ENCODE measurements around the gene DNAH6. TPM values are rescaled to one million over a fixed set of nuclear protein-coding genes. Genes with fewer than 3 reads are reported as not detected.

DNAH6 gene
- total and polyA plus RNA-seq, 9 of the 15 experiments (the other 6 are each of a cell fraction or from before 2014, with no cell fraction given): 0.01 to 0.04 (median 0.01) TPM; not detected in 5

DNA sequence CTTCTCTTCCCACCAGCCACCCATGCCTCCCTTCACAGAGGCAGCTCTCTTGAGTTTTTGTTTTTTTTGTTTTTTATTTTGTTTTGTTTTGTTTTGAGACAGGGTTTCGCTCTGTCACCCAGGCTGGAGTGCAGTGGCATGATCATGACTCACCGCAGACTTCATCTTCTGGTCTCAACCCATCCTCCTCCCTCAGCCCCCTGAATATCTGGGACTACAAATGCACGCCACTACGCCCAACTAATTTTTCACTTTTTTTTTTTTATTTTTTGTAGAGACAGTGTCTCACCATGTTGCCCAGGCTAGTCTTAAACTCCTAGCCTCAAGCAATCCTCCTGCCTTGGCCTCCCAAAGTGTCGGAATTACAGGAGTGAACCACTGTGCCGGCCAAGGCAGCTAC is 203.1 kb downstream of the DNAH6 start:
- Histone ChIP-seq H3K79me2 (ENCODE audit: control insufficient read depth, insufficient read depth, low read length) (no peaks in the 10 kb centered on the region), H3K27ac (ENCODE audit: extremely low read depth, low read depth, low read length) (no peak overlapping the region), H2AFZ (ENCODE audit: low read depth, low read length) (peak overlapping the region; percentile 17; the same call in 1 of the 2 replicates), H3K4me2 (ENCODE audit: insufficient read depth, low read length) (peak overlapping the region; percentile 10; the same call in 1 of the 2 replicates), H3K9me3 (replicated peaks; ENCODE audit: control insufficient read depth, insufficient read depth, low read depth, low read length) (no peaks in the 10 kb centered on the region), H4K20me1 (replicated peaks; ENCODE audit: control insufficient read depth, insufficient read depth, low read length) (no peaks in the 10 kb centered on the region), H3K27me3 (ENCODE audit: control insufficient read depth in 2 of 2, insufficient read depth in 2 of 2, low read length in 2 of 2) (no peaks in the 10 kb centered on the region), H3K4me3 (no peak overlapping the region), H3K36me3 (ENCODE audit: control insufficient read depth, insufficient read depth, low read length) (no peaks in the 10 kb centered on the region), H3K9ac (ENCODE audit: insufficient read depth in 1 of 2, low read depth in 2 of 2, low read length in 2 of 2) (no peak overlapping the region), H3K4me1 (replicated peaks in 1 of 2; ENCODE audit: control insufficient read depth in 2 of 2, insufficient read depth in 2 of 2, low read length in 2 of 2) (no peaks in the 10 kb centered on the region), H3K9me1 (ENCODE audit: control insufficient read depth, insufficient read depth, low read length) (no peaks in the 10 kb centered on the region)
- POLR2A ChIA-PET: no interaction called here
- no peak for DNase-seq (ENCODE audit: extremely low read depth in 1 of 4, low spot score in 3 of 4)
- 5% methylated on average over 6 of the region's 6 CpGs for WGBS (ENCODE audit: insufficient coverage, low coverage, missing lambda C conversion rate)
- no peak for FAIRE-seq
- TF ChIP-seq SMARCC2 (IDR thresholded peaks at IDR 0.05; ENCODE audit: low read depth) (no peak), HNRNPK (IDR thresholded peaks at IDR 0.05; ENCODE audit: low read depth, low read length, poor library complexity, severe bottlenecking) (no peak), RNF219 (CRISPR knock-in tag; IDR thresholded peaks at IDR 0.05) (no peak), FOXP1 (CRISPR knock-in tag; IDR thresholded peaks at IDR 0.05) (no peak), BRF1 (IDR thresholded peaks at IDR 0.05; ENCODE audit: borderline replicate concordance, extremely low read depth, insufficient read length) (no peak), FOSL1 (tag; conservative IDR thresholded peaks at IDR 0.05) (peak; percentile 66), ATF3 (IDR thresholded peaks at IDR 0.05) (peak; percentile 49), ATF3 (CRISPR knock-in tag; conservative IDR thresholded peaks at IDR 0.05) (no peak), BHLHE40 (IDR thresholded peaks at IDR 0.05; ENCODE audit: low read length) (no peak), ELF2 (CRISPR knock-in tag; IDR thresholded peaks at IDR 0.05) (no peak), HDAC2 (IDR thresholded peaks at IDR 0.05) (no peak)
- TF ChIP-seq, protein P1, sequence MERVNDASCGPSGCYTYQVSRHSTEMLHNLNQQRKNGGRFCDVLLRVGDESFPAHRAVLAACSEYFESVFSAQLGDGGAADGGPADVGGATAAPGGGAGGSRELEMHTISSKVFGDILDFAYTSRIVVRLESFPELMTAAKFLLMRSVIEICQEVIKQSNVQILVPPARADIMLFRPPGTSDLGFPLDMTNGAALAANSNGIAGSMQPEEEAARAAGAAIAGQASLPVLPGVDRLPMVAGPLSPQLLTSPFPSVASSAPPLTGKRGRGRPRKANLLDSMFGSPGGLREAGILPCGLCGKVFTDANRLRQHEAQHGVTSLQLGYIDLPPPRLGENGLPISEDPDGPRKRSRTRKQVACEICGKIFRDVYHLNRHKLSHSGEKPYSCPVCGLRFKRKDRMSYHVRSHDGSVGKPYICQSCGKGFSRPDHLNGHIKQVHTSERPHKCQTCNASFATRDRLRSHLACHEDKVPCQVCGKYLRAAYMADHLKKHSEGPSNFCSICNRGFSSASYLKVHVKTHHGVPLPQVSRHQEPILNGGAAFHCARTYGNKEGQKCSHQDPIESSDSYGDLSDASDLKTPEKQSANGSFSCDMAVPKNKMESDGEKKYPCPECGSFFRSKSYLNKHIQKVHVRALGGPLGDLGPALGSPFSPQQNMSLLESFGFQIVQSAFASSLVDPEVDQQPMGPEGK (CRISPR knock-in tag; IDR thresholded peaks at IDR 0.05; ENCODE audit: borderline replicate concordance): no peak
- TF ChIP-seq, protein P2, sequence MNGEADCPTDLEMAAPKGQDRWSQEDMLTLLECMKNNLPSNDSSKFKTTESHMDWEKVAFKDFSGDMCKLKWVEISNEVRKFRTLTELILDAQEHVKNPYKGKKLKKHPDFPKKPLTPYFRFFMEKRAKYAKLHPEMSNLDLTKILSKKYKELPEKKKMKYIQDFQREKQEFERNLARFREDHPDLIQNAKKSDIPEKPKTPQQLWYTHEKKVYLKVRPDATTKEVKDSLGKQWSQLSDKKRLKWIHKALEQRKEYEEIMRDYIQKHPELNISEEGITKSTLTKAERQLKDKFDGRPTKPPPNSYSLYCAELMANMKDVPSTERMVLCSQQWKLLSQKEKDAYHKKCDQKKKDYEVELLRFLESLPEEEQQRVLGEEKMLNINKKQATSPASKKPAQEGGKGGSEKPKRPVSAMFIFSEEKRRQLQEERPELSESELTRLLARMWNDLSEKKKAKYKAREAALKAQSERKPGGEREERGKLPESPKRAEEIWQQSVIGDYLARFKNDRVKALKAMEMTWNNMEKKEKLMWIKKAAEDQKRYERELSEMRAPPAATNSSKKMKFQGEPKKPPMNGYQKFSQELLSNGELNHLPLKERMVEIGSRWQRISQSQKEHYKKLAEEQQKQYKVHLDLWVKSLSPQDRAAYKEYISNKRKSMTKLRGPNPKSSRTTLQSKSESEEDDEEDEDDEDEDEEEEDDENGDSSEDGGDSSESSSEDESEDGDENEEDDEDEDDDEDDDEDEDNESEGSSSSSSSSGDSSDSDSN (IDR thresholded peaks at IDR 0.05; ENCODE audit: borderline replicate concordance in 1 of 2, low read depth in 2 of 2, low read length in 2 of 2): no peak
- TF ChIP-seq, protein P3, sequence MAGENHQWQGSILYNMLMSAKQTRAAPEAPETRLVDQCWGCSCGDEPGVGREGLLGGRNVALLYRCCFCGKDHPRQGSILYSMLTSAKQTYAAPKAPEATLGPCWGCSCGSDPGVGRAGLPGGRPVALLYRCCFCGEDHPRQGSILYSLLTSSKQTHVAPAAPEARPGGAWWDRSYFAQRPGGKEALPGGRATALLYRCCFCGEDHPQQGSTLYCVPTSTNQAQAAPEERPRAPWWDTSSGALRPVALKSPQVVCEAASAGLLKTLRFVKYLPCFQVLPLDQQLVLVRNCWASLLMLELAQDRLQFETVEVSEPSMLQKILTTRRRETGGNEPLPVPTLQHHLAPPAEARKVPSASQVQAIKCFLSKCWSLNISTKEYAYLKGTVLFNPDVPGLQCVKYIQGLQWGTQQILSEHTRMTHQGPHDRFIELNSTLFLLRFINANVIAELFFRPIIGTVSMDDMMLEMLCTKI (IDR thresholded peaks at IDR 0.05; ENCODE audit: partially characterized antibody): no peak
- no peak for ATAC-seq
- CTCF ChIA-PET (ENCODE audit: low intra/inter-chr PET ratio): no interaction called here
- in situ Hi-C loops (cut with MboI) (no loop called here), intact Hi-C loops (cut with micrococcal nuclease) (no loop called here)
- no TSS peak for BruUV-seq (replicated peaks)
